Adipocyte (in vitro differentiated cells): ENCODE data around the gene IGFALS.

Source experiments
- DNase-seq: peaks from one replicate; pipeline ENCODE4 v3.0.0-alpha.2; 2015; ENCODE audit warnings: low read depth
- H3K27me3 ChIP-seq: replicated peaks from 2 replicates; pipeline ENCODE4 v1.7.0; 2013; ENCODE audit warnings: mild to moderate bottlenecking, low read length, moderate library complexity; ENCODE audit not compliant: control insufficient read depth, insufficient read depth
- H3K36me3 ChIP-seq: 2 replicates; pipeline ENCODE4 v1.7.0; 2013; ENCODE audit warnings: low read length, mild to moderate bottlenecking, moderate library complexity; ENCODE audit not compliant: control insufficient read depth, insufficient read depth, severe bottlenecking
- H3K4me1 ChIP-seq: 2 replicates; pipeline ENCODE4 v1.7.0; 2013; ENCODE audit warnings: mild to moderate bottlenecking, low read length, moderate library complexity; ENCODE audit not compliant: control insufficient read depth, insufficient read depth
- H3K4me3 ChIP-seq: 2 replicates; pipeline ENCODE4 v1.7.0; 2013; ENCODE audit warnings: mild to moderate bottlenecking, low read length, moderate library complexity
- H3K9ac ChIP-seq: 2 replicates; pipeline ENCODE4 v1.7.0; 2013; ENCODE audit warnings: mild to moderate bottlenecking, low read length, moderate library complexity
- H3K9me3 ChIP-seq: 2 replicates; pipeline ENCODE4 v1.7.0; 2013; ENCODE audit warnings: mild to moderate bottlenecking, low read length, moderate library complexity; ENCODE audit not compliant: control insufficient read depth

The IGFALS gene

DNA sequence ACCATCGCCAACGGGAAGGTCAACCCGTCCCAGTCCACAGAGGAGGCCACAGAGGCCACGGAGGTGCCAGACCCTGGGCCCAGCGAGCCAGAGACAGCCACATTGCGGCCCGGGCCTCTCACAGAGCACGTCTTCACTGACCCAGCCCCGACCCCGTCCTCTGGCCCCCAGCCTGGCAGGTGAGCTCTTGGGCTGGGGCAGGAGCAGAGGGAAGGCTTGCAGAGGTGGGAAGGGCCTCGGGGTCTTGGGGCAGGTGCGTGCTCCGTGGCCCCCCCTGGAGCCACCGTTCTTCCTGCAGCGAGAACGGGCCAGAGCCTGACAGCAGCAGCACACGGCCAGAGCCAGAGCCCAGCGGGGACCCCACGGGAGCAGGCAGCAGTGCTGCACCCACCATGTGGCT lies 27.3 kb downstream of the IGFALS start:
- no peak overlapping the region for H3K9ac ChIP-seq
- no peaks in the 10 kb centered on the region for H3K9me3 ChIP-seq
- H3K36me3 ChIP-seq: peaks cover 63% of the 10 kb centered on the region
- peaks cover 8% of the 10 kb centered on the region for H3K4me1 ChIP-seq
- no peak overlapping the region for H3K4me3 ChIP-seq
- no peaks in the 10 kb centered on the region for H3K27me3 ChIP-seq
- DNase-seq: no peak

DNA sequence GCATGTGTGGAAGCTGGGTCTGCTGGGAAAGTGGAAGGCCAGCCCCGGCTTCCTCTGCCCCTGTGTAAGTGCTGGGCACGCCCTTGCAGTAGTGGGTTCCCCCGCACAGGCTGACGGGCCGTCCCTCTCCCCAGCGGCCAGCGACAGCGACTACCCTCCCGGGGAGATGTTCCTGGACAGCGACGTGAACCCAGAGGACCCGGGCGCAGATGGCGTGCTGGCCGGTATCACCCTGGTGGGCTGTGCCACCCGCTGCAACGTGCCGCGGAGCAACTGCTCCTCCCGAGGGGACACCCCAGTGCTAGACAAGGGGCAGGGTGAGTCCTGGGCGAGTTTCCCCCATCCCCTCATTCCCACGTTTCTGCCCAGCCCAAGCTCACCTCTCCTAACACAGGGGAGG lies 27.7 kb downstream of the IGFALS start:
- peaks cover 67% of the 10 kb centered on the region for H3K36me3 ChIP-seq
- no peak overlapping the region for H3K9ac ChIP-seq
- H3K4me3 ChIP-seq: no peak overlapping the region
- H3K9me3 ChIP-seq: no peaks in the 10 kb centered on the region
- peaks cover 8% of the 10 kb centered on the region for H3K4me1 ChIP-seq
- DNase-seq: no peak
- H3K27me3 ChIP-seq: no peaks in the 10 kb centered on the region

DNA sequence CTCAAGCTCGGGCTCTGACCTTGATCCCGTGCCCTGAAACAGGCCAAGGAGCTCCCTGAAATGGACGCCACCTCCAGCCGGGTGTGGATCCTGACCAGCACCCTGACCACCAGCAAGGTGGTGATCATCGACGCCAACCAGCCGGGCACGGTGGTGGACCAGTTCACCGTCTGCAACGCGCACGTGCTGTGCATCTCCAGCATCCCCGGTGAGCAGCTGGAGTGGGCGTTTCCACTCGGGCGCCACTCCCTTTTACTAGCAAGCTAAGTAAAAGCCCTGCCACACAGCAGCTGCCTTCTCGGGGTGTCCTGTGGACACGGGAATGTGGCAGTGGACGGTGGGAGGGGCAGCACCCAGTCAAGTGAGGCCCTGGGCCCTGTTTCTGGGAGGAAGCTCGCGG lies 28.5 kb downstream of the IGFALS start:
- H3K27me3 ChIP-seq: no peaks in the 10 kb centered on the region
- no peak overlapping the region for H3K4me3 ChIP-seq
- peaks cover 75% of the 10 kb centered on the region for H3K36me3 ChIP-seq
- no peaks in the 10 kb centered on the region for H3K9me3 ChIP-seq
- peaks cover 2% of the 10 kb centered on the region for H3K4me1 ChIP-seq
- DNase-seq: no peak
- no peak overlapping the region for H3K9ac ChIP-seq

DNA sequence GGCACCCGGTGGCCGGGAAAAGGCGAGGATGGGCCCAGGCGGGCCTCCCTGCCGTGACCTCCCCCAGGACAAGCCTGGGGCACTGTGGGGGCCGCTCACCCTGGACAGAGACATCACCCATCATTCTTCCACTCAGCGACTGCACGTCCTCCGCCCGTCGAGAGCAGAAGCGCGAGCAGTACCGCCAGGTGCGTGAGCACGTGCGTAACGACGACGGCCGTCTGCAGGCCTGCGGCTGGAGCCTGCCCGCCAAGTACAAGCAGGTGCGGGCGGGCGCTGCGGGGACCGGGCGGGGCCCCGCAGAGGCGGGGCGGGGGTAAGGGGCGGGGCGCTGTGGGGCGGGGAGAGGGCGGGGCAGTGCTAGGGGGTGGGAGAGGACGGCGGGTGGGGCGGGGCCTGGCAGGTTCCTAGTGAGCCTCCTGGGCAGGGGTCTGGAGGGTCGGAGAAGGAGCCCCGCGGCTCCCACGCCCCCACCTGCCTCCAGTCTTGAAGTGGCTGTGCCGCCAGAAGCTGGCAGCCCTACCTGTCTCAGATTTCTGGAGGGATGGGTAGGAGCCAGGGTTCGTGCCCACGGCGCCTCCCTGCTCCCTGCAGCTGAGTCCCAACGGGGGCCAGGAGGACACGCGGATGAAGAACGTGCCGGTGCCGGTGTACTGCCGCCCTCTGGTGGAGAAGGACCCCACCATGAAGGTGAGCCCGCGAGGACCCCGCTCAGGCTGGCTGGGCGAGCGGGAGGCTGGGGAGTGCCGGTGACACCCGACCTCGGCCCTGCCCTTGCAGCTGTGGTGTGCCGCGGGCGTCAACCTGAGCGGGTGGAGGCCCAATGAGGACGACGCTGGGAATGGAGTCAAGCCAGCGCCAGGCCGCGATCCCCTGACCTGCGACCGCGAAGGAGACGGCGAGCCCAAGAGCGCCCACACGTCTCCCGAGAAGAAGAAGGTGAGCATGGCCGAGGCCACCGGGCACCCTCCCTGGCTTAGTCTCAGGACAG lies 29.7 kb downstream of the IGFALS start:
- no peaks in the 10 kb centered on the region for H3K9me3 ChIP-seq
- no peaks in the 10 kb centered on the region for H3K27me3 ChIP-seq
- H3K4me3 ChIP-seq: no peak overlapping the region
- no peaks in the 10 kb centered on the region for H3K4me1 ChIP-seq
- peak; percentile 46 for DNase-seq
- no peak overlapping the region for H3K9ac ChIP-seq
- H3K36me3 ChIP-seq: peaks cover 80% of the 10 kb centered on the region

DNA sequence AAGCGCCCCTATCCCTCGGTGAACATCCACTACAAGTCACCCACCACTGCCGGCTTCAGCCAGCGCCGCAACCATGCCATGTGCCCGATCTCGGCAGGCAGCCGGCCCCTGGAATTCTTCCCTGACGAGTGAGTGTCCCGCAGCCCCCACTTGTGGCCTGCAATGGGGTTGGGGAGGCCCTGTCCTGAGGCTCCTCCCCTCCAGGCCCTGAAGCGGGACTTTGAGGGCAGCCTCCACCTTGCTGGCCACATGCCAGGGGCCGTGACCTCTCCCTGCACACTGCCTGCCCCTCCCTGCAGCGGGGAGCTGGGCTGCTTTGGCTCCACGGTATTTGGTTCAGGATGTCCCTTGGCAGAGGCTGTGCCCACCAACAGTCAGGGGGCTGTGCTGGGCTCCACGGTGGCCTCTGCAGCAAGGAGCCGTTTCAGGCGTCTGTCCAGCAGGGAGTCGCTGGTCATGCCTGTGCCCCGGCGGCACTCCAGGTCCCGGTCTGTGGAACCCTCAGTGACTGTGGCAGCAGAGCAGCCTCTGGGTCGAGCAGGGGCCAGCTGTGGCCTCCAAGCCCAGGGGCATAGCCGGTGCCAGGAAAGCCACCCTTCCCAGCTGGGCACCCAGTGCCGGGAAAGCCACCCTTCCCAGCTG lies 30.5 kb downstream of the IGFALS start:
- Histone ChIP-seq H3K9ac (no peak overlapping the region), H3K36me3 (peaks cover 81% of the 10 kb centered on the region), H3K27me3 (no peaks in the 10 kb centered on the region), H3K4me1 (no peaks in the 10 kb centered on the region), H3K9me3 (no peaks in the 10 kb centered on the region), H3K4me3 (no peak overlapping the region)
- DNase-seq: no peak

DNA sequence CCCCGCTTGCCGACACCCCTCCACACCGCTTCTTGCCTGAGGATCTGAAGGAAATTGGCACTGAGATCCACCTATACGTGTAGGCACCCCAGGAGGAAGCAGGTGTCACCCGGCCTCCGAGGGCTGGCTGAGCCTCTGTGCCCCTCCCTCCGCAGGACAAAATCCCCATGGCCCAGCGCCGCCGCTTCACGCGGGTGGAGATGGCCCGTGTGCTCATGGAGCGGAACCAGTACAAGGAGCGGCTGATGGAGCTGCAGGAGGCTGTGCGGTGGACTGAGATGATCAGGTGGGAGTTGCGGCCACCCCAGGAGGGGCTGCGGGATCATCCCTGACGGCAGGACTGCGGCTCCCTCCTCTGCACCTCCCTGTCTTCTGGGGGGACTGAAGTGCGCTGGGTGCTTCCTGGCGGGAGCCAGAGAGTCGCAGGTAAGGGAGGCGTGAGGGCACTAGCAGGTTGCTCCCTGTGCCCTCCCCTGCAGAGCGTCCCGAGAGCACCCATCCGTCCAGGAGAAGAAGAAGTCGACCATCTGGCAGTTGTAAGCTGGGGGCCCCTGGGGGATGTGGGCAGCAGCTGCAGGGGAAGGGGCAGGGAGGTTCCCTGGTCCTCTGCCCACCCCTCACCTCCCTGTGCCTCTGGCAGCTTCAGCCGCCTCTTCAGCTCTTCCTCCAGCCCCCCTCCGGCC lies 31.2 kb downstream of the IGFALS start:
- Histone ChIP-seq H3K4me1 (no peaks in the 10 kb centered on the region), H3K27me3 (no peaks in the 10 kb centered on the region), H3K9ac (no peak overlapping the region), H3K4me3 (no peak overlapping the region), H3K36me3 (peaks cover 80% of the 10 kb centered on the region), H3K9me3 (no peaks in the 10 kb centered on the region)
- DNase-seq: no peak

DNA sequence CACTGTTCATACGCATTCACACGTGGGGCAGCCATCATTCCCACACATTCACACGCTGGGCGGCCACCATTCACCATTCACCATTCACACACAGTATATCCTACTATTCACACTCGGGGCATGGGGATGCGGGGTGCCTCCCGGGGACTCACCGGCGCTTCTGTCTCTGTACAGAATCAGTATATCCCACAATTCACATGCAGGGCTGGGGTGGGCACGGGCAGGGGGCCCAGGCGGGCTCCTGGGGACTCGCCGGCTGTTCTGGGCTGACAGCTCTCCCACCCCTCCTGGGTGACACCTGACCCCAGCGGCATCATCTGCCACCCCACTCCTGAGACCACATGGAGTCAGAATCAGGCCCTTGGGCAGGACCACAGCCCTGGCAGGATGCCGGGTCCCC lies 31.8 kb downstream of the IGFALS start:
- no peak for DNase-seq
- H3K9me3 ChIP-seq: no peaks in the 10 kb centered on the region
- H3K36me3 ChIP-seq: peaks cover 74% of the 10 kb centered on the region

DNA sequence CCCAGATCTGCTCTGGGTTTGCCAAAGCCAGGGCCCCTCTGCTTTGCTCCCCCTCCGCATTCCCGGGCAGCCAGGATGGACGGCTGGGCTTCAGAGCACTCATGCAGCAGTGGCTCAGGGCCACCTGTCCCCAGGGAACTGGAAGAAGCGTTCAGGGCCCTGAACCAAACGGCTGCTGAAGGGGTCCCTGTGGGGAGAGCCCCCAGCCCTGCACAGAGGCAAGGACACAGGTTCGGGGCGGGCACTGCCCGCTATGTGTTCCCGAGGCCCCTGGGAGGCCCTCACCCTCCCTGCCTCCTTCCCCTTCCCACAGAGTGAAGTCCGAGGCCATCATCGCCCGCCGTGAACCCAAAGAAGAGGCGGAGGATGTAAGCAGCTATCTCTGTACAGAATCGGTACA lies 32.6 kb downstream of the IGFALS start:
- no peak overlapping the region for H3K9ac ChIP-seq
- H3K9me3 ChIP-seq: no peaks in the 10 kb centered on the region
- H3K27me3 ChIP-seq: no peaks in the 10 kb centered on the region
- H3K4me3 ChIP-seq: no peak overlapping the region
- no peak for DNase-seq
- H3K4me1 ChIP-seq: no peaks in the 10 kb centered on the region
- peaks cover 69% of the 10 kb centered on the region for H3K36me3 ChIP-seq

More for the DNA sequence above, 31.8 kb downstream of the IGFALS start:
- no peaks in the 10 kb centered on the region for H3K27me3 ChIP-seq
- no peak overlapping the region for H3K4me3 ChIP-seq
- H3K4me1 ChIP-seq: no peaks in the 10 kb centered on the region
- no peak overlapping the region for H3K9ac ChIP-seq

DNA sequence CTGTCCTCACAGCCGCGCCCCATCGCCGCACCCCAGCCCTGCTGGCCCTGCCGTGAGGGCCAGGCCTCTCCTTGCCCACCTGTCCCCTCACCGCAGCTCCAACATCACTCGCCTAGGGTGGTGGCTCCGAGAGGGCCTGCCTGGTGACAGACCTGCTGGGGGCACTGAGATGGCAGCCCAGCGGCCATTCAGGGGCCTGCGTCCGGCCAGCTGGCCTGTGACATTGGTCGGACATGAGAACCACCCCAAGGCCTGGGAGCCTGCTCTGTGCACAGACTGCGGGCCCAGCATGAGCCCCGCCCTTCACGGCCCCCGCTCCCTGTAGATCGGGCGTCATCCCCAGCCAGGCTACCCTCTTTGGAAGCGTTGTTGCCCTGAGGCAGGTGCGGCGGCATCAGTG lies 34.0 kb downstream of the IGFALS start:
- Histone ChIP-seq H3K9me3 (no peaks in the 10 kb centered on the region), H3K4me3 (no peak overlapping the region), H3K36me3 (peaks cover 66% of the 10 kb centered on the region), H3K4me1 (no peaks in the 10 kb centered on the region), H3K9ac (no peak overlapping the region), H3K27me3 (no peaks in the 10 kb centered on the region)
- DNase-seq: no peak

DNA sequence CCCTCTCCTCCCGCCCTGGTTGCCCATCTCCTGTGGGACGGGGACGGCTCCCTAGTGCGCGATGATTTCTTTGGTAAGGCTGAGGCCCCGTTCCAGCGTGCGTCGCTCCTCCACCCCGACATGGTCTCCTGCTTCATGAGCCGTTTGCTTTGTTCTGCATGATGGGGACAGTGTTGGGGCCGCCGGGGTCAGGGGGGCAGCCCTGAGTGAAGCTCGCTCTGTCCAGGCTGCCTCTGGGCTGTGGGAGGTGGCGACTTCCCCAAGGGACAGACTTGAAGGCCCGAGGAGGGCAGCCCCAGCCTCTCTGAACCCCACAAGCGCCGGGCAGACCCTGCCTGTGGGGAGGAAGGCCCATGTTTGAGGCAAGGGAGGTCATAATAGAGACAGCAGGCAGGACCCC lies 34.6 kb downstream of the IGFALS start:
- Histone ChIP-seq H3K27me3 (no peaks in the 10 kb centered on the region), H3K9ac (no peak overlapping the region), H3K4me3 (no peak overlapping the region), H3K36me3 (peaks cover 65% of the 10 kb centered on the region), H3K4me1 (no peaks in the 10 kb centered on the region), H3K9me3 (no peaks in the 10 kb centered on the region)
- no peak for DNase-seq
